Right lobe of liver (tissue), 4 donors: ENCODE measurements around the gene PHETA1.

Experiments
- POLR2A ChIP-seq: fragments of 450-650 bp; IDR thresholded peaks from one replicate; pipeline ENCODE4 v1.6.1; 2017; ENCODE audit warnings: antibody characterized with exemption, mild to moderate bottlenecking
- TF ChIP-seq, protein P1 (sequence below), 4 donors: fragments of 200-600 bp in 3 of 4; fragments of 450-650 bp in 1 of 4; IDR thresholded peaks; one replicate each; pipeline versions ENCODE4 v1.5.1 to v1.8.0; 2016 to 2022; ENCODE audit warnings: antibody characterized with exemption in 4 of 4, mild to moderate bottlenecking in 2 of 4
- donor health status: DM: no; HTN: no; CAD: no.
- donor health status: DM: no; HTN: no; CAD: no.
- donor health status: DM: no; HTN: yes; CAD: no.

GRCh38 chr12:111312708-111313107 lies 56.2 kb downstream of the PHETA1 start:
- TF ChIP-seq, protein P1, sequence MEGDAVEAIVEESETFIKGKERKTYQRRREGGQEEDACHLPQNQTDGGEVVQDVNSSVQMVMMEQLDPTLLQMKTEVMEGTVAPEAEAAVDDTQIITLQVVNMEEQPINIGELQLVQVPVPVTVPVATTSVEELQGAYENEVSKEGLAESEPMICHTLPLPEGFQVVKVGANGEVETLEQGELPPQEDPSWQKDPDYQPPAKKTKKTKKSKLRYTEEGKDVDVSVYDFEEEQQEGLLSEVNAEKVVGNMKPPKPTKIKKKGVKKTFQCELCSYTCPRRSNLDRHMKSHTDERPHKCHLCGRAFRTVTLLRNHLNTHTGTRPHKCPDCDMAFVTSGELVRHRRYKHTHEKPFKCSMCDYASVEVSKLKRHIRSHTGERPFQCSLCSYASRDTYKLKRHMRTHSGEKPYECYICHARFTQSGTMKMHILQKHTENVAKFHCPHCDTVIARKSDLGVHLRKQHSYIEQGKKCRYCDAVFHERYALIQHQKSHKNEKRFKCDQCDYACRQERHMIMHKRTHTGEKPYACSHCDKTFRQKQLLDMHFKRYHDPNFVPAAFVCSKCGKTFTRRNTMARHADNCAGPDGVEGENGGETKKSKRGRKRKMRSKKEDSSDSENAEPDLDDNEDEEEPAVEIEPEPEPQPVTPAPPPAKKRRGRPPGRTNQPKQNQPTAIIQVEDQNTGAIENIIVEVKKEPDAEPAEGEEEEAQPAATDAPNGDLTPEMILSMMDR (IDR thresholded peaks at IDR 0.05), result no peak
- TF ChIP-seq POLR2A, result no peak
